ENCODE data around the gene LRP1.

GRCh38 chr12:57190037-57190436 is 61.8 kb downstream of the LRP1 start:
- TF ChIP-seq CTCF (IDR thresholded peaks at IDR 0.05; ENCODE audit: low read depth, low read length, poor library complexity, severe bottlenecking), result no peak
- TF ChIP-seq EZH2phosphoT487 (IDR thresholded peaks at IDR 0.05; ENCODE audit: borderline replicate concordance, low read length), result no peak

Data from DOHH2 (cell line).